ENCODE data around the gene TMEM222.
A peak's percentile ranks its signal among the peaks of the same experiment; 100 is the strongest.
"Not testable (repeated sequence)": the region's sequence is repeated elsewhere in the genome, so short reads cannot be mapped to it uniquely, and the experiment has no call there.

The TMEM222 gene, protein sequence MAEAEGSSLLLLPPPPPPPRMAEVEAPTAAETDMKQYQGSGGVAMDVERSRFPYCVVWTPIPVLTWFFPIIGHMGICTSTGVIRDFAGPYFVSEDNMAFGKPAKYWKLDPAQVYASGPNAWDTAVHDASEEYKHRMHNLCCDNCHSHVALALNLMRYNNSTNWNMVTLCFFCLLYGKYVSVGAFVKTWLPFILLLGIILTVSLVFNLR

DNA sequence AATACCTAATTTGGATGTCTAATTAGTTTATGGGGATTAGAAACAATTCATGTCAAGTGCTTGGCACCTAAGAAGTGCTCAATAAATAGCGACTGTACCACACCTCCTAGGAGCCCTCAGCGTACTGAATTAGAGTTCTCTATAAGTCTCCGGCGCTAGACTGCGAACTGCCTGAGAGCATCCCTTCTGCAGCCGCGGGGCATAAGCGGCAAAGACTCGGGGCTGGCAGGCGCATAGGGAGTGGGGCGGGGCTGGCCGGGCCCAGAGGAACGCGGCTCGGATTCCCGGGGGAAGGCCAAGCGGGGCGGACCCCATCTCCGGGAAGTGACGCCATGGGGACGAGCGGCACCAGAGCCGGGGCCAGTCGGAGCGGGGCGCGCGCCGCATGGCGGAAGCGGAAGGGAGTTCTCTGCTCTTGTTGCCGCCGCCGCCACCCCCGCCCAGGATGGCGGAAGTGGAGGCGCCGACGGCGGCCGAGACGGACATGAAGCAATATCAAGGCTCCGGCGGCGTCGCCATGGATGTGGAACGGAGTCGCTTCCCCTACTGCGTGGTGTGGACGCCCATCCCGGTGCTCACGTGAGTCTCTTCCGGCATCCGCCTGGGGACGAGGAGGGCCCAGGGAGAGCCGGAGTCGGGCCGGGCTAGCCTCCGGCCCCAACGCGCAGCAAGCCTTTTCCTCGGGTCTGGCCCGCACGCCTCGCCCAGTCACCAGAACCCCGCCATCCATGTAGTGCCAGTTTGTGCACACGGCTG lies at the start of gene TMEM222:
TMEM222 (plus strand) TSS at position 351 of the 756 bp plus-strand sequence; CDS start at position 386, 35 bp downstream.
- DNase-seq, result peak; percentile 75

- no peak for DNase-seq
These were observed 47.8 kb upstream of the TMEM222 start for GRCh38 chr1:27274204-27274603.

- peak; percentile 3 for DNase-seq
These were observed 46.3 kb upstream of the TMEM222 start for GRCh38 chr1:27275696-27276095.

DNA sequence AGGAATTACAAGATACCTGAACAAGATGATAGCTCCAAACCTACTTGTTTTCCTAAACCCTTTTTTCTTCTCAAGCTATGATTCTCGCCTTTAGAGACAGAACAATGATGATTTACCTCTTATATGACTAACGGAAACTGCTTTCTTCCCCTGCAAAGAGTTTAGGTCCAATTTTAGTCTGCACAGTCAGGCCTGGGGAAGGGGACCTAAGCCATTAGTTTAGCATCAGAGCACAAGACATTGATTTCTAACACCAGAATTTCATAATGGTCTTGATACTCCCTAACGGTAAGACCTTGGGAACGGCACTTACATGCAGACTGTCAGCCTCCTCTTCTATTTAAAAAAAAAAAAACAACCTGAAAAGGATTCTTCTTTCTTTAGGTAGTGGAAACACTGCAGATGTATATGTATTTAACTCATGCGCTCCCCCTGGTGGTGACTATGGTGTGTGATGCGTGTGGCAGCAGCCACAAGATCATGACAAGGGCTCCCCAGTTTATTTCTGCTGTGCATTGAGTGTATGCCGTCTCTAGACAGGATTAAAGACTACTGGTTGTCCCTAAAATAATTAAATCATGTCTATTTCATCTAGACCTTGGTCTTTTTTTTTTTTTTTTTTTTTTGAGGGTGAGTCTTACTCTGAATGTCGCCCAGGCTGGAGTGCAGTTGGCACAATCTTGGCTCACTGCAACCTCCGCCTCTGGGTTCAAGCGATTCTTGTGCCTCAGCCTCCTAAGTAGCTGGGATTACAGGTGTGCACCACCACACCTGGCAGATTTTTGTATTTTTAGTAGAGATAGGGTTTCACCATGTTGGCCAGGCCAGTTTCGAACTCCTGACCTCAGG lies 37.3 kb upstream of the TMEM222 start:
- peak; percentile 8 for DNase-seq

DNA sequence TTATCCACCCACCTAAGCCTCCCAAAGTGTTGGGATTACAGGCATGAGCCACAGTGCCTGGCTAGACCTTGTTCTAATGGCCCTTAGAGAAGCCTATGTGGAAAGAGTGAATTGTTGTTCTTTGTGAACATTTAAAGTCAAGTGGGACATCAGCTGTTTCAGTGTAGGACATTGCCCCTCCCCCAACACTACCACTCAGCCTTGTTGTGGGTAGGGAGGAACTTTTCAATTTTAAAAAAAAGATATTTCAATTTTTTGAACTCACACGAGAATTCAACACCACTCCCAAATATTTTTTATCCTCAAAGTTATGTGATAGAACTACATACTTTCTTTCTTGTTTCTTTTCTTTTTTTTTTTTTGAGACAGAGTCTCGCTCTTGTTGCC lies 36.7 kb upstream of the TMEM222 start:
- DNase-seq, result no peak

GRCh38 chr1:27285821-27286220 lies 36.1 kb upstream of the TMEM222 start:
- not testable (repeated sequence) for DNase-seq

GRCh38 chr1:27289125-27289524 lies 32.8 kb upstream of the TMEM222 start:
- DNase-seq, result not testable (repeated sequence)

GRCh38 chr1:27290581-27290980 lies 31.4 kb upstream of the TMEM222 start:
- DNase-seq, result no peak

GRCh38 chr1:27292106-27292505 lies 29.9 kb upstream of the TMEM222 start:
- no peak for DNase-seq

DNA sequence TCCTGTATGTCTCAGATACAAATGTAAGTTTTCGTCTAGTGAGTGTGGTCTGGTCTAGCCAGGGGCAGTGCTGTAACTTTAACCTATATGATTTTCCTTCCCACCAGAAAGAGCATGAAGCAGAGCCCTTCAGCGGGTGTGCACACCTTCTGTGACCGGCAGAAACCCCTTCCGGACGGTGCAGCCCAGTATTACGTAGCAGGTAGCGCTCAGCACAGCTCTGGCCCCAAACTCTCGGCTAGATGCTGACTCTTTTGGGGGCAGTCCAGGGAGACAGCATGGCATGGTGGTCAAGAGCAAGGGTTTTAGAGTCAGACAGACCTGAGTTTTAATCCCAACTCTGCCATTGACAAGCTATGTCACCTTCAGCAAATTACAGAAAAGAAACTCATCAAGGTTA lies 28.0 kb upstream of the TMEM222 start:
- no peak for DNase-seq

GRCh38 chr1:27296773-27297291 lies 25.1 kb upstream of the TMEM222 start:
- no peak for DNase-seq

DNA sequence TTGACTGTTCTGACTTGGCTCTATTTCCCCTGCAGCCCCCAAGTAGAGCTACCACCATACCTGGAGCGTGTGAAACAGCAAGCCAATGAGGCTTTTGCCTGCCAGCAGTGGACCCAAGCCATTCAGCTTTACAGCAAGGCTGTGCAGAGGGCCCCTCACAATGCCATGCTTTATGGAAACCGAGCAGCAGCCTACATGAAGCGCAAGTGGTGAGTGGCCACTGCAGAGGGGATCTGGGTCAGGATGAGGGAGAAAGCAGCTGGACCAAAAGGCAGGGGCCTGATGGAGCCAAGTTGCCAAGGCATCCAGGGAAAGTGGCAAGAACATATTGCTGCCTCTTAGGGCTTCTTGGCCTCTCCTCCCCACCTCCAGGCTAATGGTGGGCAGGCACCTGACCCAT lies 24.1 kb upstream of the TMEM222 start:
- DNase-seq, result no peak

DNA sequence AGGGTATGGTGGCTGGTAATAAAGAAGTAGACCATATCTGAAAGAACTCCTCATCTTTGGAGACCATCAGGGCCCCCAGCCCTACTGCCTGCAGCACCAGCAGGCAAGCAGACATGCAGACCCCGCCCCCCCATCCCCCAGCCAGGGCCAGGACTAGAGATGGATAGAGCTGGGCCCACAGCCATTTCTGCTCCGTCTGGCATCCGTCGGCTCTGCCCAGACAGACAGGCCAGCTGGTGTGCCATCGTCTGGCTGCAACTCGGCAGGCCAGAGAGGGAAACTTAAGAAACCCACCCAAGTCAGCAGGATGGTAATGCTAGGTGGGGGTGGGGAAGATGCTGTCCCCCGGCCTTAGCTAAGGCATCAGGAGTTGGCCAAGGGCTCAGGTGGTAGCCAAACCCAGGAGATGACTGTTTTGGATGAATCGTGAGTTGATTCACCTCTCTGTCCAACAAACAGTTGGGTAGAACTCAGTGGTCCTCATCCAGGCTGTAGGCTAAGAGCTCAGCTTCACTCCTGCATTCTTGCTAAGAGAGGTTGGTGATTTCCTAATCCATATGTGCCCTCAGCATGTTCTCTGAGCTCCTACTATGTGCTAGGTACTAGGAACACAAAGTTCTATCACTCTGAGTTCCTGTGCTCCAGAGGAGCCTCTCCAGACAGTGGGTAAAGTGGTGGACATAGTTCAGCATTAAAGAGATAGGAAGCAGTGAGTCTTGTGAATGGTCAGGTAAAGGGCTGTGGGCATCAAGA lies 23.2 kb upstream of the TMEM222 start:
- DNase-seq, result no peak

DNA sequence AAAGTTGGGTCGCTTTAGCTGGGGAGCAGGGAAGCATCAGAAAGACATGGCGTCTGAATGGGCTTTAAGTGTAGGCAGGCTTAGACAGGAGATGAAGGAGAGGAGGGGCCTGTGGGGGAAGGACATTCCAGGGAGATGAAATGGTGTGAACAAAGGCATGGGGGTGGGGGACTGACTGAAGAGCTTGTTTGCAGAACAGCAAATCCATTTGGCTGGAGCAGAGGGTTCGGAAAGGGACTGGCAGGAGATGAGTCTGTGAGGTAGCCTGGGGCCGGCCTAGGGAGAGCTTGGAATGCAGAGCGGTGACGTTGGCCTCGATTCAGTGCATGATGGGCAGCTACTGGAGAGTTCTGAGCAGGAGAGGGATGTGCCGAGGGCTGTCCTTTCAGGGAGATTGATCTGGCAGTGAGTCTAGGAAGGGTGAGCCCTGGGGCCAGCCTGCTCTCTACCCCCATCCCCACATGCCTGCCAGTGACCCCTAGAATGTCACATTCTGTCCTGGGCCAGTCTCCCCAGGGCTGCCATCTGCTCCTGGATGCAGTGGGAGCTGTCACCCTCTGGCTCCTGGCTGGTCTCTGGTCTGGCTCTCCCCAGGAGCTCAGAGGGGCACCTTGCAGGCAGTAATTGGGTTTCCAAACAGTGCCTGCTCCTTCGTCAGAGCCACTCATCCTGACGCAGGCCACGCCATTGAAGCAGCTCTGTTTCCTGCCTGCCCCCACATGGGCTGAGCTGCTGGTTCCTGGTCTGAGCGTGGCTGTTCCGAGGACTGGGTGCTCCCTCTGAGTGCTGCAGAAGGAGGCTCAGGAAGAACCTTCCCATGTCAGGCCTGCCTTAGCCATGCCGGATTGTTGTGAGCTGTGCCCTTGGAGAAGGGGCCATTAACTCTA lies 22.3 kb upstream of the TMEM222 start:
- DNase-seq, result no peak

DNA sequence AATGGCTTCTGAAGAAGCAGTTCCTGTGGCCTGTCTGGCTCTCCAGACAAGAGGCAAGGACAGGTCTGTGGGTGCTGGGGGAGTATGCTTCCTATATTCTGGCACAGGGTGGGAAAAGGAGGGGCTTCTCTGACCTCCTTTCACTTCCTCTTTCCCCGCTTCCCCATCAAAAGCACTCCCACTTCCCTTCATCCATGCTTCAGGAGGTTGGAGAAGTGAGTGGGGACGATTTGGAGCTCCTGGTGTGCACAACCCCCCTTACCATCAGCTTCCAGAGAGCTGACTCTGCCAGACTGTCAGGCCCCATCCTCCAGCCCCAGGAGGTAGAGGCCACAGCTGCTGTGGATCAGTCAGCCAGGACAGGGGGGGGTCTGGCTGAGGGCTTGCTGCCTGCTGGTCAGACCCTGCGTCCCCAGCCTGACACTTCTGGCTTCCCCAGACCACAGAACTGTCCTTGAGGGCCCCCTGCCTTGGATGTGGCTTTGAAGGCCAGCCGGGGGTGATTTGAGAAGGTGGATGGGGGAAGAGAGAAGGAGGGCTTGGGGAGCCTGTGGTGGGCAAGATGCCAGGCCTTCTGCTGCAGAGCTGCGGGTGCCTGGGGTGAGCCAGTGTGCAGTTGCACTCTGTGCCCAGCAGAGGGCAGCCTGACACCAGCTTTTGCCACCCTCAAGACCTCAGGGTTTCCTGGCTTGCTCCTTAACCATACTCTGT lies 21.5 kb upstream of the TMEM222 start:
- peak; percentile 24 for DNase-seq

GRCh38 chr1:27301052-27301422 lies 20.9 kb upstream of the TMEM222 start:
- no peak for DNase-seq

DNA sequence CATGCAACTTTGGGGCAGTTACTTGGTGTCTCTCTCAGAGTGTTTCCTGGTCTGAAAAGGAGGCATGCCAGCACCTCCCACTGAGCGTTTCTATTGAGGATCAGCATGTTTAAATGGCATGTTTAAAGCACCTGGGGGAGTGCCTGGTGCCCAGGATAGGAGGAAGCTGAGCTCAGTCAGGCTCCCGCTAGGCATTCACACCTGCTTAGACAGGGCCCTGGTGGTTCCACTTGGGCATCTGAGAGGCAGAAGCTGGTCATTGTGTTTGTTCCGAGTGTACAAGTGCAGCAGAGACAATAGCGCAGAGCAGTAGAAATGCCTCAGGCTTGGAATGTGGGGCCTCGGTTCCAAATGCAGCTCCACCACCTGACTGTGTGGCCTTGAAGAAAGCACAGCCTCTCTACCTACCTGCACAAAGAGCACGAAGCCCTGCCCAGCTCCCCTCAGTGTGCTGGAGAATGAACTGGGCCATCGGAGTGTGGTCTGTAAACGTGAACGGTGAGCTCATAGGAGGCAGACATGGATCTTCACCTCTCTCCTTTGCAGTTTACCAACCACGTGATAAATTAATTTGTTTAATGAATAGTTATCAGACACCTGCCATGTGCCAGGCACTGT lies 20.3 kb upstream of the TMEM222 start:
- DNase-seq, result no peak

- no peak for DNase-seq
These were observed 19.4 kb upstream of the TMEM222 start for GRCh38 chr1:27302612-27303011.

DNA sequence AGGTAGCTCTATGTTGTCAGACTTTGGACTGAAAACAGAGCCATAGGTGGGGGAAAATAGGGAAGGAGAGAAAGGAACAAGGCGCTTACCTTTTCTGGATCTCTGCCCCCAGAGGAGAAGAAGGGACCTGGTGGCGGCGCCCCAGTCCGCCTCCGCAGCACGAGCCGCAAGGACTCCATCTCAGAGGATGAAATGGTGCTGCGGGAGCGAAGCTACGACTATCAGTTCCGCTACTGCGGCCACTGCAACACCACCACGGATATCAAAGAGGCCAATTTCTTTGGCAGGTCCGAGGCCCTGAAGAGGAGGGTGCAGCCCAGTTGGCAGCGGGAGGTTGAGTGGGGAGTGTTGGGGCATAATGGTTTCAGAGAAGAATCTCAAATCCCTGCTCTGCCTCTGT lies 18.5 kb upstream of the TMEM222 start:
- DNase-seq, result no peak

DNA sequence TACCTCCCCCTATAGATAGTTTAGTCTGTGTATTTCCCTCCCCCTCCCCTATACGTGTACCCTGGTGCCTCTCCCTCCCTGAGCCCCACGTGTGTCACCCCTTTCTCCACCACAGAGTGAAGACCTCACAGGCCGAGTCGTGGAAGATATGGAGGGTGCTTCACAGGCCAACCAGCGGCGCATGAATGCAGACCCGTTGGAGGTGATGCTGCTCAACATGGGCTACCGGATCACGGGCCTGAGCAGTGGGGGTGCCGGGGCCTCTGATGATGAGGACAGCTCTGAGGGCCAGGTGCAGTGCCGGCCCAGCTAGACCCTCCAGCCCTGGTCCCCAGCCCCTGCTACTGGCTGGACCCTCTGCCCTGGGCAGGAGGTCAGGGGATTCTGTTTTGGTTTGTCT lies 15.9 kb upstream of the TMEM222 start:
- no peak for DNase-seq
